ENCODE data around the gene OTOG.

Gene OTOG

GRCh38 chr11:17637901-17638300 is 90.8 kb downstream of the OTOG start:
- no peak for DNase-seq

GRCh38 chr11:17638311-17638710 is 91.3 kb downstream of the OTOG start:
- DNase-seq: no peak

- DNase-seq: no peak
Observed at GRCh38 chr11:17639091-17639490, 92.0 kb downstream of the OTOG start.

- DNase-seq: no peak
Observed at GRCh38 chr11:17639781-17640180, 92.7 kb downstream of the OTOG start.

GRCh38 chr11:17640493-17641164 is 93.6 kb downstream of the OTOG start:
- no peak for DNase-seq

GRCh38 chr11:17641792-17642350 is 94.8 kb downstream of the OTOG start:
- no peak for DNase-seq

- no peak for DNase-seq
Observed at GRCh38 chr11:17642370-17642769, 95.3 kb downstream of the OTOG start.

- no peak for DNase-seq
Observed at GRCh38 chr11:17642980-17643379, 95.9 kb downstream of the OTOG start.

GRCh38 chr11:17643506-17644405 is 96.7 kb downstream of the OTOG start:
- DNase-seq: no peak

GRCh38 chr11:17645190-17645970 is 98.3 kb downstream of the OTOG start:
- DNase-seq: no peak

GRCh38 chr11:17646451-17647145 is 99.5 kb downstream of the OTOG start:
- no peak for DNase-seq

- no peak for DNase-seq
Observed at GRCh38 chr11:17648528-17648927, 101.5 kb downstream of the OTOG start.

- DNase-seq: no peak
Observed at GRCh38 chr11:17649261-17649660, 102.2 kb downstream of the OTOG start.

- DNase-seq: no peak
Observed at GRCh38 chr11:17649696-17650095, 102.6 kb downstream of the OTOG start.

GRCh38 chr11:17650127-17650911 is 103.3 kb downstream of the OTOG start:
- DNase-seq: no peak

GRCh38 chr11:17651061-17651460 is 104.0 kb downstream of the OTOG start:
- no peak for DNase-seq

- no peak for DNase-seq
Observed at GRCh38 chr11:17651681-17652080, 104.6 kb downstream of the OTOG start.

GRCh38 chr11:17652556-17652955 is 105.5 kb downstream of the OTOG start:
- DNase-seq: no peak

- no peak for DNase-seq
Observed at GRCh38 chr11:17653611-17654010, 106.6 kb downstream of the OTOG start.

- no peak for DNase-seq
Observed at GRCh38 chr11:17655682-17656081, 108.6 kb downstream of the OTOG start.

- DNase-seq: no peak
Observed at GRCh38 chr11:17658211-17658610, 111.2 kb downstream of the OTOG start.

- no peak for DNase-seq
Observed at GRCh38 chr11:17668166-17668565, 121.1 kb downstream of the OTOG start.
